Sciatic nerve (tissue), 2 donors: Measurements from ENCODE around the gene MAP3K21. TPM values are rescaled to one million over a fixed set of nuclear protein-coding genes. Genes with fewer than 3 reads are reported as not detected.

Experiments
- ATAC-seq: fragments of 200-7000 bp; cut with Tn5 transposase; one replicate; pipeline ENCODE4 v1.9.1; 2020; ENCODE audit warnings: mild to moderate bottlenecking, moderate library complexity
- DNase-seq: peaks from one replicate; pipeline ENCODE4 v3.0.0-alpha.2; 2020; ENCODE audit warnings: low spot score
- intact Hi-C: fragments of 100-400 bp; cut with DNase I; formaldehyde crosslinking; loops from one replicate; pipeline ENCODE4 v1.14.2; 2022
- total RNA-seq: library from RNA; stranded (reverse); fragmentation: NEBNext Ultra II Directional; extraction: Animal tissue kit (Norgen Biotek cat#: 25700); gene quantifications from one replicate; pipeline ENCODE4 v1.2.1, GENCODE V29; 2021
- donor health status: DM: no; HTN: no; CAD: no.
- donor health status: DM: no; HTN: no; CAD: no.

The MAP3K21 gene
- total RNA-seq, 1 donor from 2014 or later, result 1.6 TPM

GRCh38 chr1:233320023-233320422 is 7.5 kb upstream of the MAP3K21 start:
- intact Hi-C loops, result no loop called here
- ATAC-seq, result no peak
- no peak for DNase-seq

GRCh38 chr1:233323718-233324117 is 3.8 kb upstream of the MAP3K21 start:
- ATAC-seq (no peak), DNase-seq (no peak)
- intact Hi-C loops, result no loop called here

DNA sequence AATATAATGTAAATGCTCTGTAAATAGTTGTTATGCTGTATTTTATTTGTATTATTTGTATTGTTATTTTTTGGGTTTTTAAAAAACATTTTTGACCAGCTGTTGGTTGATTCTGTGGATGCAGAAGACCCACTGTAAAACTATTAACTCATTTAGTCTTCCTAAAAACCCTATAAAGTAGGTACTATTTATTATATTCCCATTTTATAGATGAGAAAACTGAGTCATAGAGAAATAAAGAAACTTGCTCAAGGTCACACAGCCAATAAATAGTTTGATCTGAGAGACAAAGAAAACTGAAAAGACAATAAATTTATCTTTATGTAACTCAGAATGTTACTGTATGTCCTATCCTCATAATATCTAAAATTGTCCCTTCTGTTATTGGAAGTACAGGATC is 1.2 kb upstream of the MAP3K21 start:
- no peak for ATAC-seq
- intact Hi-C loops, result no loop called here
- no peak for DNase-seq

GRCh38 chr1:233326811-233327650 is 493 bp upstream of the MAP3K21 start:
- DNase-seq (peak; percentile 73), ATAC-seq (peak; percentile 90)
- intact Hi-C loops, result no loop called here

GRCh38 chr1:233328142-233328921 is 808 bp downstream of the MAP3K21 start:
- ATAC-seq (no peak), DNase-seq (peak; percentile 56)
- intact Hi-C loops, result no loop called here

- DNase-seq (no peak), ATAC-seq (no peak)
- intact Hi-C loops, result no loop called here
These were observed 4.4 kb downstream of the MAP3K21 start for GRCh38 chr1:233331676-233332519.

DNA sequence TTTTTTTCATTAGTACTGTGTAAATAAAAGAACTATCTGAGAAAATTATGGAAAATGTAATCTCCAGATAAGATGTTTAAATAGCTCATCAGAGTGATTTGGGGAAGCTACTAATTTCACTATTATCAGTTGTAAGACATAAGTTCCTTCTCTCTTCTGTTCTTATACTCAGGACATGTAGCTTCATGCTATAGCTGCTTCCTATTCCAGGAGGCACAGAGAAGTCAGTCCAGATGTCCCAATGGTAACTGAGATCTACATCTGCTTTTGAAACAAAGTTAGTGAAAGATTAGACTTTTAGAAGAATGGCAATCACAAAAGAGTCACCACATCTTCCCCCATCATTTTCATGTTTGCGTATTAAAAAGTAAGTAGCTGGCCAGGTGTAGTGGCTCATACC is 5.6 kb downstream of the MAP3K21 start:
- DNase-seq, result no peak
- ATAC-seq, result no peak
- intact Hi-C loops, result no loop called here

- intact Hi-C loops, result no loop called here
- no peak for DNase-seq
- ATAC-seq, result no peak
These were observed 6.6 kb downstream of the MAP3K21 start for GRCh38 chr1:233334092-233334491.

DNA sequence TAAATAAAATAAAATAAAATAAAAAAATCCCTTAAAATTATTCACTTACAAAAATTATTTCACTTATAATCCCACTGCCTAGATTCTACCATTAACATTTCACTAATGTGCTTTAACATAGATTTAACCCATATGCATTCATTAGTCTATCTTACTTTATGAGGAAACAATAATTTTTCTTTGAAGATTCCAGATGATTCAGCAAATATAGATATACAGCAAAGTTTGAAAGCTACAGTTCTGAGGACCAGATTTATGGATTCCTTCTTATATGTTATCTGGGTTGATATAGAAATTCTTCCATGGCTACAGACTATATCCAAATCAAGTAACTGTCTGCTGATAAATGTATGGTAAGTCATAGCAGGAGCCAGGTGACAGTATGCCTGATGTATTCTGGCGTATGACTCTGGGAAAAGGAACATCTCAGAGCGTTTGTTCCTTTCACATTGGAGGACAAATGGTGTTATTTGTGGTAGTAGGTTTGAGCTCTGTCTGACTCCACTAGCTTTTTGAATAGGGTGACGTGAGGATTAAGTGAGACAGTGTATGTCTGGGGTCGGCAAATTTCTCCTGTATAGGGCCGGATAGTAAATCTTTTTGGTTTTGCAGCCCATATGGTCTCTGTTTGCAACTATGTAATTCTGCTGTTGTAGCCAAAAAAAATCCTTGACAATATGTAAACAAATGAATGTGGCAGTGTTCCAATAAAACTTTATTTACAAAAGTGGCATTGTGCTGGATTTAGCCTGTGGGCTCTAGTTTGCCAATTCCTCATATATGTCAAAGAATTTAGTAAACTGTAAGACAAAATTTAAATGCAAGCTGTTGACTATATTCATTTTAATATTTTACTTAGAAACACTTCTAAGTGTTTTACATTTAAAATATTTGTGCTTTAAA is 9.3 kb downstream of the MAP3K21 start:
- DNase-seq, result no peak
- intact Hi-C loops, result no loop called here
- ATAC-seq, result no peak

GRCh38 chr1:233337505-233337904 is 10.0 kb downstream of the MAP3K21 start:
- DNase-seq, result no peak
- no peak for ATAC-seq
- intact Hi-C loops, result no loop called here

DNA sequence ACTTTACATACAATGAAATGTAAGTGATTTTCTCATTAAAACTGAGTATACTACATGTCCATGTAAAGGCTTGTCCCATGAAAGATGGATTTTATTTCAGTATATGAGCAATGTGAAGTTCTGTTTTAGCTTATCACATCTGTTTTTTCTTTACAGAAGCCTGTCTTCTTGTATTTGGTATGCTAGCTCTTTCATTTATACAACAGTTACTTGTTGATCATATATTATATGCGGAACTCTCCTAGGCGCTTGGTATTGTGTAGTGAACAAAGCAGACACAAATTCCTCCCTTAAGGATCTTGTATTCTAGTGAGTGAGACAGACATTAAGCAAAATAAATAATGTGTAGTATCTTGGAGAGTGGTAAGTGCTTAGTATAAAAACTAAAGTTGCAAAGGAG is 10.6 kb downstream of the MAP3K21 start:
- ATAC-seq, result no peak
- no peak for DNase-seq
- intact Hi-C loops, result no loop called here

- intact Hi-C loops, result no loop called here
- no peak for ATAC-seq
- DNase-seq, result no peak
These were observed 12.6 kb downstream of the MAP3K21 start for GRCh38 chr1:233340031-233340555.

DNA sequence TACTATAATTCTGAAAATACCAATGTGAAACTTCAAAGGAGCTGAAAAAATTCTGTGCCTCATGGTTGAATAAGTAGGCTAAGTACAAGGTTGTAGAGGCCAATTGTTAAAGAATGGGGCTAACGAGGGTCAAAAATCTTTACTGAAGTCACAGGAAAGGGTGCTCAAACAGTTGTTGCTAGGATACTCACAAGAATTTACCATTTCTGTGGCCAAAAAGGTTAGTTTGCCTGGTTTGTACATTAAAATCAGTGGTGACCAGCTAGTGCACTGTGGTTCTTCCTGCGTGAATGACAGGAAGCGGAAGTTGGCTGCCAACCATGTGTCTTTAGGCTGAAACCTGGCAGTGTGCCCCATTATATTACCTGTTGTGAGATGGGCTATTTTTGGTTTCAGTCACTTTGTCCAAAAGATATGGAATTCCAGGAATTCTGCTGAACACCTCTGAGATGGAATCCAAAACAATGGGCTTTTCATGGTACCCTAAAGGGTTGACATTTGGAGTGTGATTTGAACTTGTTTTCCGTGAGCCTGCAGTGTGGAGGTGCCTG is 13.5 kb downstream of the MAP3K21 start:
- ATAC-seq, result no peak
- intact Hi-C loops, result no loop called here

GRCh38 chr1:233342086-233342485 is 14.6 kb downstream of the MAP3K21 start:
- ATAC-seq, result no peak
- intact Hi-C loops, result no loop called here
- no peak for DNase-seq

More for the DNA sequence above, 13.5 kb downstream of the MAP3K21 start:
- no peak for DNase-seq

GRCh38 chr1:233343262-233343661 is 15.7 kb downstream of the MAP3K21 start:
- DNase-seq (no peak), ATAC-seq (no peak)
- intact Hi-C loops, result no loop called here

DNA sequence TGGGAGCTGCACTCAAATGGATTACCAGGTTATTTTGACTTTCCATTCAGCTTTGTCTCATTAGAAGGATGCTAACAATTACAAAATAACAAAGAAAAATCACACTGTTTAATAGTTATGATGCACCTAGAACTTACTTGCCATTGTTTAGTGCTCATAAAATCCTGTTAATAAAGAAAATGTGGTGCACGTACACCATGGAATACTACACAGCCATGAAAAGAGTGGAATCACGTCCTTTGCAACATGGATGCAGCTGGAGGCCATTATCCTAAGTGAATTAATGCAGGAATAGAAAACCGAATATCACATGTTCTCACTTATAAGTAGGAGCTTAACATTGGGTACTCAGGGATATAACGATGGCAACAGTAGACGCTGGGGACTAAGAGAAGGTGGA is 19.8 kb downstream of the MAP3K21 start:
- intact Hi-C loops, result no loop called here
- DNase-seq (no peak), ATAC-seq (no peak)

DNA sequence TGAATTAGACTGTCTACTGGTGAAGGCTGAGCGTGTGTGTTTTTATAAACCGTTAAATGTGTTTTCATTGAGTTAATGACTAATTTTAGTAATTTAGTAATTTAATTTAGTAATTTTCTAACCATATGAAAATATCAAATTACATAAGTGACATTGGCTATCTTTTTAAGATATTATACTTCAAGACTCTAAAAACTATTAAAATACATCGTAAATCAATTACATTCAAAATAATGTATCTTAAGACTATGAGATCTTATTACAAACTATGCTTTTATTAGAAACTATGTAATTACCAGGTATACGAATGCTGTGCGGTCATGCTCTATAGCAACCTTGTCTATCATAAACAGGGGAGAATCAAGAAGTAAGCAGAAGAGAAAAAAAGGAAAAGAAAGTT is 21.6 kb downstream of the MAP3K21 start:
- intact Hi-C loops, result no loop called here
- DNase-seq (no peak), ATAC-seq (no peak)

GRCh38 chr1:233354983-233355382 is 27.5 kb downstream of the MAP3K21 start:
- DNase-seq, result no peak
- intact Hi-C loops, result loop anchor here (5.0 kb wide), 1 partner anchor 1028 kb away; no protein-coding TSS in a partner anchor
- no peak for ATAC-seq
